Body of pancreas (tissue), 4 donors: ENCODE data around the gene DISP3.

Experiments used
- CTCF ChIP-seq, 7 experiments: fragments of 450-650 bp in 4 of 7; fragments of 200-600 bp in 3 of 7; sonication (generic) in 3 of 7; IDR thresholded peaks; one replicate each; pipeline ENCODE4 v1.5.1; 2016 to 2019; ENCODE audit warnings: antibody characterized with exemption in 7 of 7
- POLR2A ChIP-seq, 3 donors: fragments of 450-650 bp; IDR thresholded peaks; one replicate each; pipeline ENCODE4 v1.6.1; 2016; ENCODE audit warnings: antibody characterized with exemption in 3 of 3, mild to moderate bottlenecking in 2 of 3

GRCh38 chr1:11429935-11430334 lies 49.0 kb upstream of the DISP3 start:
- TF ChIP-seq CTCF (IDR thresholded peaks at IDR 0.05) (no peak), POLR2A (IDR thresholded peaks at IDR 0.05) (no peak)
